Trophoblast cell (in vitro differentiated cells and primary cell): ENCODE measurements around the gene GAB2.

Source experiments
- DNase-seq, 2 donors: peaks; one replicate each; pipeline ENCODE4 v3.0.0-alpha.2; 2016
- H2AFZ ChIP-seq: 2 replicates; pipeline ENCODE4 v1.6.1; 2013; ENCODE audit warnings: low read length, moderate library complexity, mild to moderate bottlenecking; ENCODE audit not compliant: insufficient read depth, poor library complexity
- H2AK5ac ChIP-seq: 2 replicates; pipeline ENCODE4 v1.6.1; 2013; ENCODE audit warnings: mild to moderate bottlenecking, low read length
- H2BK120ac ChIP-seq: 2 replicates; pipeline ENCODE4 v1.6.1; 2013; ENCODE audit warnings: low read length, mild to moderate bottlenecking, moderate library complexity; ENCODE audit not compliant: insufficient read depth, poor library complexity
- H2BK12ac ChIP-seq: 2 replicates; pipeline ENCODE4 v1.6.1; 2013; ENCODE audit warnings: mild to moderate bottlenecking, low read length, moderate library complexity
- H2BK5ac ChIP-seq: 2 replicates; pipeline ENCODE4 v1.6.1; 2013; ENCODE audit warnings: low read length, low read depth, moderate library complexity, mild to moderate bottlenecking; ENCODE audit not compliant: poor library complexity
- H3K14ac ChIP-seq: 2 replicates; pipeline ENCODE4 v1.6.1; 2013; ENCODE audit warnings: mild to moderate bottlenecking, low read length
- H3K18ac ChIP-seq: 2 replicates; pipeline ENCODE4 v1.6.1; 2013; ENCODE audit warnings: mild to moderate bottlenecking, low read length
- H3K23ac ChIP-seq: 2 replicates; pipeline ENCODE4 v1.6.1; 2013; ENCODE audit warnings: low read length
- H3K27ac ChIP-seq: 2 replicates; pipeline ENCODE4 v1.5.1; 2013; ENCODE audit warnings: low read depth, mild to moderate bottlenecking, inconsistent platforms, low read length, moderate library complexity
- H3K27me3 ChIP-seq: 2 replicates; pipeline ENCODE4 v1.6.1; 2013; ENCODE audit warnings: inconsistent platforms, mild to moderate bottlenecking, low read length, moderate library complexity; ENCODE audit not compliant: insufficient read depth
- H3K36me3 ChIP-seq, 2 experiments: 1 replicate in 1 of 2; 2 replicates in 1 of 2; pipeline ENCODE4 v1.6.1; 2013; ENCODE audit warnings: low read length in 2 of 2, mild to moderate bottlenecking in 2 of 2, moderate library complexity in 1 of 2; ENCODE audit not compliant: insufficient read depth in 2 of 2, control insufficient read depth in 1 of 2
- H3K4ac ChIP-seq: 2 replicates; pipeline ENCODE4 v1.6.1; 2013; ENCODE audit warnings: low read depth, mild to moderate bottlenecking, low read length, moderate library complexity
- H3K4me1 ChIP-seq, 2 experiments: 1 replicate in 1 of 2; 2 replicates in 1 of 2; pipeline ENCODE4 v1.6.1; 2013; ENCODE audit warnings: low read length in 2 of 2, mild to moderate bottlenecking in 2 of 2, moderate library complexity in 1 of 2; ENCODE audit not compliant: insufficient read depth in 2 of 2, control insufficient read depth in 1 of 2
- H3K4me2 ChIP-seq: 2 replicates; pipeline ENCODE4 v1.6.1; 2013; ENCODE audit warnings: inconsistent platforms, mild to moderate bottlenecking, low read length, moderate library complexity
- H3K4me3 ChIP-seq: 2 replicates; pipeline ENCODE4 v1.5.1; 2013; ENCODE audit warnings: mild to moderate bottlenecking, low read depth, low read length, inconsistent platforms
- H3K79me1 ChIP-seq: one replicate; pipeline ENCODE4 v1.6.1; 2013; ENCODE audit warnings: low read length
- H3K79me2 ChIP-seq: 2 replicates; pipeline ENCODE4 v1.6.1; 2013; ENCODE audit warnings: low read length, mild to moderate bottlenecking; ENCODE audit not compliant: control insufficient read depth, insufficient read depth, poor library complexity
- H3K9ac ChIP-seq: 2 replicates; pipeline ENCODE4 v1.6.1; 2013; ENCODE audit warnings: mild to moderate bottlenecking, low read length
- H3K9me3 ChIP-seq: 2 replicates; pipeline ENCODE4 v1.6.1; 2013; ENCODE audit warnings: low read depth, mild to moderate bottlenecking, control low read depth, inconsistent platforms, low read length; ENCODE audit not compliant: insufficient read depth
- H4K12ac ChIP-seq: 2 replicates; pipeline ENCODE4 v1.6.1; 2013; ENCODE audit warnings: low read depth, mild to moderate bottlenecking, low read length, moderate library complexity
- H4K8ac ChIP-seq: 2 replicates; pipeline ENCODE4 v1.6.1; 2013; ENCODE audit warnings: low read depth, mild to moderate bottlenecking, low read length, moderate library complexity
- H4K91ac ChIP-seq: one replicate; pipeline ENCODE4 v1.6.1; 2013; ENCODE audit warnings: low read depth, mild to moderate bottlenecking, low read length, moderate library complexity
- WGBS: extraction: QIAGEN DNeasy Blood & Tissue Kit; methylation state at CpG from one replicate; pipeline ENCODE4 v1.1.7; 2013; ENCODE audit warnings: missing lambda C conversion rate; ENCODE audit not compliant: insufficient read length, insufficient coverage; ENCODE audit errors: extremely low coverage; 5-methylcytosine and 5-hydroxymethylcytosine counted together

GAB2 gene

DNA sequence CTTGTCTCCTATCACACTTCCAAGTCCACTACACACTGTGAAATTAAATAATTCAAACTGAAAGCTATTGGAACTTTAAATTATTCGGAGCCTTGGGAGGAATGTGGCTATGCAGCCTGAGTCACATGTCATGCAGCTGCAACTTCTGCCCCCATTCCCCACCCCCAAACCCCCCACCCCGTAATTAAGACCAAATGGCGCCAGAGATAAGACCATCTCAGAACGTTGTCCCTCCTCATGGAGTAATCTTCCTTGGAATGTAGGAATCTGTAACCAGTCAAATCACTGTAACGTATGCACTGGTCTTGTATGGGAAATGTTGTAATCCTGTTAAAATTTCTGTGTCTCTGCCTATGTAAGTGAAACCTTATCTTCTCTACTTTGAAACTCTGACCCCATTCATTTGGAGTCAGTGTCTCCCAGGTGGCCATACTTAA is 37.0 kb downstream of the GAB2 start:
- Histone ChIP-seq H2BK12ac (no peak overlapping the region), H4K12ac (no peak overlapping the region)
- DNase-seq = peak; percentile 31 to 86

GRCh38 chr11:78379039-78379670 is 38.5 kb downstream of the GAB2 start:
- H3K4me2 ChIP-seq = no peak overlapping the region
- H3K9me3 ChIP-seq = peaks cover 5% of the 10 kb centered on the region
- peaks cover 32% of the 10 kb centered on the region for H3K79me1 ChIP-seq
- H3K27me3 ChIP-seq = peaks cover 2% of the 10 kb centered on the region
- peaks cover 10 to 11% of the 10 kb centered on the region in 2 experiments for H3K36me3 ChIP-seq
- peak overlapping the region; percentile 44 for H3K27ac ChIP-seq
- peak overlapping the region; percentile 57 for H3K14ac ChIP-seq
- H4K12ac ChIP-seq = no peak overlapping the region
- H3K4ac ChIP-seq = peak overlapping the region; percentile 93
- DNase-seq = peak in 1 of 2 donors; percentile 33
- no peak overlapping the region for H2BK12ac ChIP-seq
- no peak overlapping the region for H3K18ac ChIP-seq
- no peak overlapping the region for H2AFZ ChIP-seq
- no peak overlapping the region for H2BK5ac ChIP-seq
- WGBS = no CpG with 5 or more reads among the region's 3 CpGs
- no peak overlapping the region for H3K9ac ChIP-seq
- H4K91ac ChIP-seq = no peak overlapping the region
- H2AK5ac ChIP-seq = no peak overlapping the region
- H3K4me3 ChIP-seq = no peak overlapping the region
- H3K4me1 ChIP-seq = peaks cover 6 to 19% of the 10 kb centered on the region in 2 experiments
- H4K8ac ChIP-seq = no peak overlapping the region
- H3K23ac ChIP-seq = no peak overlapping the region
- peaks cover 23% of the 10 kb centered on the region for H3K79me2 ChIP-seq
- peak overlapping the region; percentile 84 for H2BK120ac ChIP-seq

More for the DNA sequence above, 37.0 kb downstream of the GAB2 start:
- H3K27me3 ChIP-seq = peaks cover 2% of the 10 kb centered on the region
- H3K36me3 ChIP-seq = peaks cover 10 to 13% of the 10 kb centered on the region in 2 experiments
- H2BK120ac ChIP-seq = no peak overlapping the region
- no CpG with 5 or more reads among the region's 5 CpGs for WGBS
- H2AFZ ChIP-seq = no peak overlapping the region
- peaks cover 23% of the 10 kb centered on the region for H3K79me2 ChIP-seq
- no peak overlapping the region for H3K4me3 ChIP-seq
- H3K23ac ChIP-seq = no peak overlapping the region
- peak overlapping the region; percentile 24 for H3K4me2 ChIP-seq
- H3K79me1 ChIP-seq = peaks cover 32% of the 10 kb centered on the region
- H2BK5ac ChIP-seq = no peak overlapping the region
- no peak overlapping the region for H3K18ac ChIP-seq
- no peak overlapping the region for H3K4ac ChIP-seq
- peaks cover 9% of the 10 kb centered on the region for H3K9me3 ChIP-seq
- no peak overlapping the region for H2AK5ac ChIP-seq
- no peak overlapping the region for H3K9ac ChIP-seq
- no peak overlapping the region for H4K8ac ChIP-seq
- H3K27ac ChIP-seq = peak overlapping the region; percentile 97
- H4K91ac ChIP-seq = peak overlapping the region; percentile 88
- peaks cover 6 to 19% of the 10 kb centered on the region in 2 experiments for H3K4me1 ChIP-seq
- H3K14ac ChIP-seq = no peak overlapping the region

- Histone ChIP-seq H3K4me3 (no peak overlapping the region), H4K12ac (no peak overlapping the region), H3K23ac (no peak overlapping the region), H3K4me2 (no peak overlapping the region), H2AK5ac (peak overlapping the region; percentile 26), H3K79me1 (peaks cover 26% of the 10 kb centered on the region), H2BK5ac (no peak overlapping the region), H2BK12ac (peak overlapping the region; percentile 65), H3K27ac (no peak overlapping the region), H3K36me3 (peaks cover 5 to 7% of the 10 kb centered on the region in 2 experiments), H2BK120ac (no peak overlapping the region), H3K9me3 (no peaks in the 10 kb centered on the region), H3K27me3 (peaks cover 2% of the 10 kb centered on the region), H3K4me1 (peaks cover 6 to 15% of the 10 kb centered on the region in 2 experiments), H3K9ac (no peak overlapping the region), H4K8ac (no peak overlapping the region), H3K14ac (no peak overlapping the region), H3K4ac (peak overlapping the region; percentile 96), H2AFZ (no peak overlapping the region), H3K18ac (peak overlapping the region; percentile 25), H4K91ac (peak overlapping the region; percentile 32), H3K79me2 (peaks cover 18% of the 10 kb centered on the region)
- 100% methylated on average over 1 of the region's 9 CpGs for WGBS
- peak in 1 of 2 donors; percentile 33 for DNase-seq
Measured at GRCh38 chr11:78377625-78378418, 39.8 kb downstream of the GAB2 start.

DNA sequence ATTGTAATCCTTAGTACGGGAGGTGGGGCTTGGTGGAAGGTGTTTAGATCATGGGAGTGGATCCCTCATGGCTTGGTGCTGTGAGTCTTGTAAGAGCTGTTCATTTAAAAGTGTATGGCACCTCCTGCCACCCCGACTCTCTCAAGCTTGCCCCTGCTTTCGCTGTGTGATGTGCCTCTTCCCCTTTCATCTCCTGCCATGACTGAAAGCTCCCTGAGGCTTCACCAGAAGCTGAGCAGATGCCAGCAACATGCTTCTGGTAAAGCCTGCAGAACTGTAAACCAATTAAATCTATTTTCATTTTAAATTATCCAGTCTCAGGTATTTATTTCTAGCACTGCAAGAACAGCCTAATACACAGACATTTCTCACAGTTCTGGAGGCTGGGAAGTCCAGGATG is 40.8 kb downstream of the GAB2 start:
- Histone ChIP-seq H2BK120ac (peak overlapping the region; percentile 29), H3K14ac (no peak overlapping the region), H2BK12ac (peak overlapping the region; percentile 66), H4K91ac (no peak overlapping the region), H3K4me2 (no peak overlapping the region), H4K12ac (no peak overlapping the region), H2AK5ac (no peak overlapping the region), H3K27ac (no peak overlapping the region), H3K9ac (no peak overlapping the region), H3K79me1 (peaks cover 21% of the 10 kb centered on the region), H3K4me3 (no peak overlapping the region), H3K36me3 (peaks cover 5 to 7% of the 10 kb centered on the region in 2 experiments), H3K27me3 (peaks cover 2% of the 10 kb centered on the region), H3K18ac (peak overlapping the region; percentile 87), H3K79me2 (peaks cover 16% of the 10 kb centered on the region), H3K9me3 (no peaks in the 10 kb centered on the region), H2BK5ac (no peak overlapping the region), H3K4me1 (peaks cover 4 to 12% of the 10 kb centered on the region in 2 experiments), H2AFZ (no peak overlapping the region), H3K4ac (peak overlapping the region; percentile 96), H3K23ac (no peak overlapping the region), H4K8ac (peak overlapping the region; percentile 77)
- no CpG with 5 or more reads among the region's 3 CpGs for WGBS
- no peak for DNase-seq
